Natural killer cell (primary cell): ENCODE data around the gene MMRN2. TPM values are rescaled to one million over a fixed set of nuclear protein-coding genes. Genes with fewer than 3 reads are reported as not detected.

ENCODE experiments used
- ATAC-seq, 3 donors: fragments of 150-1000 bp in 2 of 3; fragments of 200-7000 bp in 1 of 3; cut with Tn5 transposase; 1 replicate in 1 of 3; 2 replicates in 2 of 3; pipeline ENCODE4 v1.10.0; 2021; ENCODE audit warnings: mild to moderate bottlenecking in 2 of 3, moderate library complexity in 2 of 3
- DNase-seq, 2 donors: peaks; one replicate each; pipeline versions ENCODE4 v3.0.0 to v3.0.0-alpha.2; 2013 to 2021; ENCODE audit warnings: mixed read lengths in 1 of 2
- H3K27ac ChIP-seq: one replicate; pipeline ENCODE4 v1.5.1; 2013; ENCODE audit warnings: mild to moderate bottlenecking, low read length
- H3K27me3 ChIP-seq: one replicate; pipeline ENCODE4 v1.6.1; 2013; ENCODE audit warnings: low read length; ENCODE audit not compliant: control insufficient read depth, insufficient read depth
- H3K36me3 ChIP-seq: one replicate; pipeline ENCODE4 v1.6.1; 2013; ENCODE audit warnings: low read length; ENCODE audit not compliant: control insufficient read depth, insufficient read depth
- H3K4me1 ChIP-seq: one replicate; pipeline ENCODE4 v1.6.1; 2013; ENCODE audit warnings: low read length; ENCODE audit not compliant: control insufficient read depth, insufficient read depth
- H3K4me3 ChIP-seq: one replicate; pipeline ENCODE4 v1.5.1; 2013; ENCODE audit warnings: low read length
- H3K9me3 ChIP-seq: one replicate; pipeline ENCODE4 v1.6.1; 2013; ENCODE audit warnings: low read length; ENCODE audit not compliant: control insufficient read depth, insufficient read depth
- H3K27ac Mint-ChIP-seq, 2 donors: one replicate each; pipeline ENCODE4 v1.8.0; 2022; ENCODE audit warnings: mild to moderate bottlenecking in 2 of 2, mixed read lengths in 2 of 2, moderate library complexity in 1 of 2
- H3K27me3 Mint-ChIP-seq, 2 donors: one replicate each; pipeline ENCODE4 v1.8.0; 2022; ENCODE audit warnings: low read depth in 2 of 2, mixed read lengths in 2 of 2
- H3K36me3 Mint-ChIP-seq: one replicate; pipeline ENCODE4 v1.8.0; 2022; ENCODE audit warnings: mixed read lengths
- H3K4me1 Mint-ChIP-seq, 2 donors: one replicate each; pipeline ENCODE4 v1.8.0; 2022; ENCODE audit warnings: mixed read lengths in 2 of 2
- H3K4me3 Mint-ChIP-seq: one replicate; pipeline ENCODE4 v1.8.0; 2022; ENCODE audit warnings: mild to moderate bottlenecking, moderate library complexity, mixed read lengths
- H3K9me3 Mint-ChIP-seq, 2 donors: one replicate each; pipeline ENCODE4 v1.8.0; 2022; ENCODE audit warnings: mixed read lengths in 2 of 2
- WGBS: methylation state at CpG from one replicate; pipeline ENCODE4 v1.1.7; 2013; ENCODE audit warnings: missing lambda C conversion rate; ENCODE audit not compliant: insufficient coverage; 5-methylcytosine and 5-hydroxymethylcytosine counted together
- intact Hi-C: fragments of 100-400 bp; cut with micrococcal nuclease; formaldehyde crosslinking; loops from one replicate; pipeline ENCODE4 v1.14.2; 2022
- total RNA-seq, 4 donors: library from RNA; stranded (reverse); fragments of 120-200 nt in 1 of 4; gene quantifications; one replicate each; pipeline versions ENCODE4 v1.2.3 to v1.2.4, GENCODE V29; 2013 to 2022
- TF ChIP-seq, protein P1 (sequence below): fragments of 200-600 bp; IDR thresholded peaks from one replicate; pipeline ENCODE4 v1.8.0; 2022; ENCODE audit warnings: antibody characterized with exemption

The MMRN2 gene
- total RNA-seq, 3 donors from 2014 or later (not counting 1 experiment from before 2014, with no cell fraction given): 1.3 TPM; not detected in 2

DNA sequence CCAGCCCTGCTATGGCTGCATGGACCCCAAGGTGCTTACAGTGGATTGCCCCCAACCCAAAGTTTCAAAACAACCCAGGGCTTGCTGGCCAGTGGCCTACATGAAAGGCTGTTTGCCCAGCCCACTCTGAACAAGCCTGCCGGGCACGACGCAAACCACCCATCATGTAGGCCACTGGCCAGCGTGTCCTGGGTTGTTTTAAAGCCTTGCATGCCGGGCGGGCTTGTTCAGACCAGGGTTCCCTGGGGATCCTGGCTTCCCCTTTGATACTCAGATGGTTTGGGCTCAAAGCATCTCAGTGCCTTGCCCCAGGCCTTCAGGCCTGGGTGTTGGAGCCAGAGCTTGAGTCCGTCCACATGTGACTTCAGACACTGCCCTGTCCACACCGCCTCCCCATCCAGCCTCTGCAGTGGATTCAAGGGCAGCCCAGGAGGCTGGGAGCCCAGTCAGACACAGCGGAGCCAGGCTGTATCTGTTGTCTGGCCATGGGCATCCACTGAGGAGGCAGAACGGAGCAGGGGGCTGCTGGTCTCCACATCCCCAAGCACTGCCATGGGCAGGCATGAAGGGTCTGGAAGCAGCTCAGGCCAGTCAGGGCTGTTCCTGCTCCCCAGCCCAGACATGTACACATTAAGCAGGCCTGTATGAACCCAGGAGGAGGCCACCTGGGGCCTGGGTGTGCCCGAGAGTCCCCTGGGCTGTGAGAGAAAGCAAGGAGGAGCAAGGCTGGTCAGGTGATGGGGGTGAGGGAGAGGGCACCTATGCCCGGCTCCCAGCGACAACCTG is 6.8 kb upstream of the MMRN2 start:
- H3K27ac Mint-ChIP-seq: no peak overlapping the region
- intact Hi-C loops: no loop called here
- H3K4me1 ChIP-seq: peaks cover 34% of the 10 kb centered on the region

DNA sequence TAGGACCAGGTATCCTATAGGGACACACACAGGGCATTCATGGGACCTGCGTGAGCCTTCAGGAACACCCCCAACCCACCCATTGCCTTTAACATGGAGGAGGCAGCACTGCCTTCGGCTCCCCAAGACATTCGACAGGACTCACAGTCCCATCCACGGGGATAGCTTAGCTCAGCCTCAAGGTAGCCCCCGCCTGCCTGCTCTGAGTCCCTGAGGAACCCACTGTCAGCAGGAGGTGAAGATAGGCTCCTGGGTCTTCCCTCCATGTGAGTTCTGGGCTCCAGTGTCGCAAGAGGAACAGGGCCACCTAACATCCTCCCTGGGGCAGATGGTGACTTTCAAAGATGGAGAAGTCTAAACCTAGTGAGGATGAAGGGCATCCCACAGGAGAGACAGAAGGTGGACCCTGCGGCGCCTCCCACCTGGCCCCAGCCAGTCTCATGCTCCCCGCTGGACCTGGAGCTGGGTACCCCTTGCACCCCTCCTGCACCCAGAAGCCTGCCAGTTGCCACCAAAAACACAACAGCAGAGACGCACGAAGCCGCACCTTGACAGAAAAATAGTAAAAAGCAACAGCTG is 6.0 kb upstream of the MMRN2 start:
- DNase-seq (no peak), ATAC-seq (no peak)
- Histone ChIP-seq H3K27me3 (no peaks in the 10 kb centered on the region), H3K9me3 (no peaks in the 10 kb centered on the region), H3K4me1 (peaks cover 29% of the 10 kb centered on the region), H3K27ac (no peak overlapping the region), H3K36me3 (no peaks in the 10 kb centered on the region), H3K4me3 (no peak overlapping the region)
- WGBS: 90% methylated on average over 12 of the region's 12 CpGs
- Mint-ChIP-seq H3K4me1 (peaks cover 10 to 18% of the 10 kb centered on the region in 2 donors), H3K27me3 (no peaks in the 10 kb centered on the region), H3K4me3 (no peak overlapping the region), H3K27ac (no peak overlapping the region), H3K9me3 (no peaks in the 10 kb centered on the region), H3K36me3 (no peaks in the 10 kb centered on the region)
- TF ChIP-seq, protein P1, sequence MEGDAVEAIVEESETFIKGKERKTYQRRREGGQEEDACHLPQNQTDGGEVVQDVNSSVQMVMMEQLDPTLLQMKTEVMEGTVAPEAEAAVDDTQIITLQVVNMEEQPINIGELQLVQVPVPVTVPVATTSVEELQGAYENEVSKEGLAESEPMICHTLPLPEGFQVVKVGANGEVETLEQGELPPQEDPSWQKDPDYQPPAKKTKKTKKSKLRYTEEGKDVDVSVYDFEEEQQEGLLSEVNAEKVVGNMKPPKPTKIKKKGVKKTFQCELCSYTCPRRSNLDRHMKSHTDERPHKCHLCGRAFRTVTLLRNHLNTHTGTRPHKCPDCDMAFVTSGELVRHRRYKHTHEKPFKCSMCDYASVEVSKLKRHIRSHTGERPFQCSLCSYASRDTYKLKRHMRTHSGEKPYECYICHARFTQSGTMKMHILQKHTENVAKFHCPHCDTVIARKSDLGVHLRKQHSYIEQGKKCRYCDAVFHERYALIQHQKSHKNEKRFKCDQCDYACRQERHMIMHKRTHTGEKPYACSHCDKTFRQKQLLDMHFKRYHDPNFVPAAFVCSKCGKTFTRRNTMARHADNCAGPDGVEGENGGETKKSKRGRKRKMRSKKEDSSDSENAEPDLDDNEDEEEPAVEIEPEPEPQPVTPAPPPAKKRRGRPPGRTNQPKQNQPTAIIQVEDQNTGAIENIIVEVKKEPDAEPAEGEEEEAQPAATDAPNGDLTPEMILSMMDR: no peak
- intact Hi-C loops: no loop called here

More for the DNA sequence above, 6.8 kb upstream of the MMRN2 start:
- Mint-ChIP-seq H3K27me3 (no peaks in the 10 kb centered on the region), H3K9me3 (no peaks in the 10 kb centered on the region), H3K4me3 (no peak overlapping the region), H3K36me3 (no peaks in the 10 kb centered on the region), H3K4me1 (peaks cover 10 to 22% of the 10 kb centered on the region in 2 donors)
- ATAC-seq (no peak), DNase-seq (no peak)
- Histone ChIP-seq H3K27ac (no peak overlapping the region), H3K4me3 (no peak overlapping the region), H3K36me3 (no peaks in the 10 kb centered on the region), H3K27me3 (no peaks in the 10 kb centered on the region), H3K9me3 (no peaks in the 10 kb centered on the region)
- WGBS: 90% methylated on average over 13 of the region's 13 CpGs
- TF ChIP-seq, protein P1: no peak

DNA sequence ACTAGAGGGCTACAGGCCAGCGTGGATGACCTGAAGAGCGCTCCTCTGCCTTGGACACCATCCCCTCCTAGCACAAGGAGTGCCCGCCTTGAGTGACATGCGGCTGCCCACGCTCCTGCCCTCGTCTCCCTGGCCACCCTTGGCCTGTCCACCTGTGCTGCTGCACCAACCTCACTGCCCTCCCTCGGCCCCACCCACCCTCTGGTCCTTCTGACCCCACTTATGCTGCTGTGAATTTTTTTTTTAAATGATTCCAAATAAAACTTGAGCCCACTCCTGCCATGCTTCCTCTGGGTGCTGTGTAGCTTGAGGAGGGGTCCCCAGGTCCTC is 5.5 kb upstream of the MMRN2 start:
- 89% methylated on average over 7 of the region's 7 CpGs for WGBS
- intact Hi-C loops: no loop called here

More for the DNA sequence above, 5.5 kb upstream of the MMRN2 start:
- Mint-ChIP-seq H3K9me3 (no peaks in the 10 kb centered on the region), H3K36me3 (no peaks in the 10 kb centered on the region), H3K27me3 (no peaks in the 10 kb centered on the region), H3K4me3 (no peak overlapping the region), H3K4me1 (peaks cover 10 to 18% of the 10 kb centered on the region in 2 donors), H3K27ac (no peak overlapping the region)
- H3K4me1 ChIP-seq: peaks cover 26% of the 10 kb centered on the region
- DNase-seq: no peak
- no peaks in the 10 kb centered on the region for H3K27me3 ChIP-seq
- TF ChIP-seq, protein P1: no peak
- no peaks in the 10 kb centered on the region for H3K9me3 ChIP-seq
- H3K4me3 ChIP-seq: no peak overlapping the region
- H3K27ac ChIP-seq: no peak overlapping the region
- no peaks in the 10 kb centered on the region for H3K36me3 ChIP-seq
- no peak for ATAC-seq
